ENCODE measurements around the gene PCSK2. TPM values are rescaled to one million over a fixed set of nuclear protein-coding genes. Genes with fewer than 3 reads are reported as not detected.

Gene PCSK2
- total RNA-seq, 1 donor from 2014 or later, result 0.74 TPM

DNA sequence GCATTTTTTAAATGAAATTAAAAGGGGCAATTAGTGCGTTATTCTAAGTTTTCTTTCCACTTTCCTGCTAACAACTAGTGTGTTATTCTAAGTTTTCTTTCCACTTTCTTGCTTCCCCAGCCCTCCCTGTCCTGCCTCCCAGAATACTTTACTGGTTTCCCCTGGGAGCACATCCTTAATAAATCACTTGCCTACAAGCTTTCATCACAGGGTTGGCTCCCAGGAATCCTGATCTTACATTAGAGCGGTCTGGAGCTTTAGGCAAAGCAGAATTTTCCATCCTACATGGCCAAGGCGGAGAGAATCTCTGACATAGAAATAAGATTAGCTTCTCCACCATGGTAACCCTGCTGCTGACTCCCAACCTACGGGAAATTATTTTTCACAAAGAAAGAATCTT lies 154.0 kb downstream of the PCSK2 start:
- Histone ChIP-seq H3K9me3 (replicated peaks) (no peaks in the 10 kb centered on the region), H3K4me3 (no peak overlapping the region), H3K4me1 (no peaks in the 10 kb centered on the region), H3K27ac (replicated peaks) (no peak overlapping the region), H3K27me3 (ENCODE audit: low read depth) (peaks cover 4% of the 10 kb centered on the region), H3K36me3 (no peaks in the 10 kb centered on the region)
- intact Hi-C loops (cut with micrococcal nuclease), result no loop called here
- no peak for DNase-seq
- TF ChIP-seq, protein P1, sequence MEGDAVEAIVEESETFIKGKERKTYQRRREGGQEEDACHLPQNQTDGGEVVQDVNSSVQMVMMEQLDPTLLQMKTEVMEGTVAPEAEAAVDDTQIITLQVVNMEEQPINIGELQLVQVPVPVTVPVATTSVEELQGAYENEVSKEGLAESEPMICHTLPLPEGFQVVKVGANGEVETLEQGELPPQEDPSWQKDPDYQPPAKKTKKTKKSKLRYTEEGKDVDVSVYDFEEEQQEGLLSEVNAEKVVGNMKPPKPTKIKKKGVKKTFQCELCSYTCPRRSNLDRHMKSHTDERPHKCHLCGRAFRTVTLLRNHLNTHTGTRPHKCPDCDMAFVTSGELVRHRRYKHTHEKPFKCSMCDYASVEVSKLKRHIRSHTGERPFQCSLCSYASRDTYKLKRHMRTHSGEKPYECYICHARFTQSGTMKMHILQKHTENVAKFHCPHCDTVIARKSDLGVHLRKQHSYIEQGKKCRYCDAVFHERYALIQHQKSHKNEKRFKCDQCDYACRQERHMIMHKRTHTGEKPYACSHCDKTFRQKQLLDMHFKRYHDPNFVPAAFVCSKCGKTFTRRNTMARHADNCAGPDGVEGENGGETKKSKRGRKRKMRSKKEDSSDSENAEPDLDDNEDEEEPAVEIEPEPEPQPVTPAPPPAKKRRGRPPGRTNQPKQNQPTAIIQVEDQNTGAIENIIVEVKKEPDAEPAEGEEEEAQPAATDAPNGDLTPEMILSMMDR (IDR thresholded peaks at IDR 0.05; ENCODE audit: borderline replicate concordance), result no peak

DNA sequence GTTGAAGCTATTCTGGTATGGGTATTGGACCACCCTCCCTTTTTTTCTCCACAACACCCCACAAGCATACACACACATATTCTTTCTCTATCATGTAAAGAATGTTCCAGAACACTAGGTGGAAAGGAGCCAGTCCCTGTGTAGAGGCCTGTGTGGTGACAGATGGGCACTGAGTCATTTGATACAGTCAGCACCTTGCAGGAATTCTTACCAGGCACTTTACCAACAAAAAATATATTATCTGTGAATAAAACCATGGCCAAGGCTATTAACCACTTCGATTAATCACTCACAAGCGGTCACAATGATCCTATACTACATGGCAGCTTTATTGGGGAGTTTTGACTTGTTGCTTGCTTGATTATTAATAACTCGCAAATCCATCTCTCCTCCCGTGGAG lies 154.9 kb downstream of the PCSK2 start:
- Histone ChIP-seq H3K9me3 (replicated peaks) (no peaks in the 10 kb centered on the region), H3K27ac (replicated peaks) (no peak overlapping the region), H3K4me3 (no peak overlapping the region), H3K4me1 (no peaks in the 10 kb centered on the region), H3K27me3 (ENCODE audit: low read depth) (peaks cover 4% of the 10 kb centered on the region), H3K36me3 (no peaks in the 10 kb centered on the region)
- DNase-seq, result no peak
- TF ChIP-seq, protein P1 (IDR thresholded peaks at IDR 0.05; ENCODE audit: borderline replicate concordance), result no peak
- intact Hi-C loops (cut with micrococcal nuclease), result no loop called here

DNA sequence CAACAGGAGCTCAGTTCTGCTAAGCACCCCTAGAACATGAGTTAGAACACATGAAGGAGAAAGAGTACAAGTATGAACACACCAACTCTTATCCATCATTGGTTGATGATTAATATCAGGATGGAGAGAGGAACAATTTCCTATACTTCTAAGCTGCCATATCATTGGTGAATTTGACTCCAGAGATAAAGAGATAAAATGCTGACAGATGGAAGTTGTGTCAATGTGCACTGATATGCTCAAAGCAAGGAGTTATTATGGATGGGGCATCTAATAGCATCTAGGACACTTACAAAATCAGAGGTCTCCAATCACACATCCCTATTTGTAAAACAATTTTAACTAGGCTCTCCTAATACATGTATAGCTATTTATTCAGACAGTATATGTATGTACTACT lies 159.0 kb downstream of the PCSK2 start:
- TF ChIP-seq, protein P1 (IDR thresholded peaks at IDR 0.05; ENCODE audit: borderline replicate concordance), result no peak
- Histone ChIP-seq H3K4me1 (no peaks in the 10 kb centered on the region), H3K27me3 (ENCODE audit: low read depth) (peaks cover 4% of the 10 kb centered on the region), H3K27ac (replicated peaks) (no peak overlapping the region), H3K4me3 (no peak overlapping the region), H3K36me3 (no peaks in the 10 kb centered on the region), H3K9me3 (replicated peaks) (no peaks in the 10 kb centered on the region)
- intact Hi-C loops (cut with micrococcal nuclease), result no loop called here
- no peak for DNase-seq

DNA sequence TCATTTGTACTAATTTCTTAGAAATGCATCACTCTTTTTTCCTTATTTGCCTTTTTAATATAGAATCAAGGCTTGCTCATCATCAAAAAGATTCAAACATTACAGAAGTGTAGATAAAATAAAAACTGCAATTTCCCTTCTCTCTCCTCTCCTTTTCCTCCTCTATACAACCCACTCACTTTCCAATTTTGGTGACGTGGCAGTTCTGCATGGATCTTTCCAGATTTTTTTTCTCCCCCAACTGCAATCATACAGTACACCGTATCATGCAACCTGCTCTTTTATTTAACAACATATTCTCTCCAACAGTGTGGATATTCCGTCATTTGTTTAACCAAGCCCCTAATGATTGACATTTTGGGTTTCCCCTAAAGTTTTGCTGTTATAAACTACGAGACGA lies 163.8 kb downstream of the PCSK2 start:
- Histone ChIP-seq H3K9me3 (replicated peaks) (no peaks in the 10 kb centered on the region), H3K36me3 (no peaks in the 10 kb centered on the region), H3K27ac (replicated peaks) (no peak overlapping the region), H3K4me1 (no peaks in the 10 kb centered on the region), H3K27me3 (ENCODE audit: low read depth) (no peaks in the 10 kb centered on the region), H3K4me3 (no peak overlapping the region)
- TF ChIP-seq, protein P1 (IDR thresholded peaks at IDR 0.05; ENCODE audit: borderline replicate concordance), result no peak
- intact Hi-C loops (cut with micrococcal nuclease), result no loop called here
- DNase-seq, result no peak

DNA sequence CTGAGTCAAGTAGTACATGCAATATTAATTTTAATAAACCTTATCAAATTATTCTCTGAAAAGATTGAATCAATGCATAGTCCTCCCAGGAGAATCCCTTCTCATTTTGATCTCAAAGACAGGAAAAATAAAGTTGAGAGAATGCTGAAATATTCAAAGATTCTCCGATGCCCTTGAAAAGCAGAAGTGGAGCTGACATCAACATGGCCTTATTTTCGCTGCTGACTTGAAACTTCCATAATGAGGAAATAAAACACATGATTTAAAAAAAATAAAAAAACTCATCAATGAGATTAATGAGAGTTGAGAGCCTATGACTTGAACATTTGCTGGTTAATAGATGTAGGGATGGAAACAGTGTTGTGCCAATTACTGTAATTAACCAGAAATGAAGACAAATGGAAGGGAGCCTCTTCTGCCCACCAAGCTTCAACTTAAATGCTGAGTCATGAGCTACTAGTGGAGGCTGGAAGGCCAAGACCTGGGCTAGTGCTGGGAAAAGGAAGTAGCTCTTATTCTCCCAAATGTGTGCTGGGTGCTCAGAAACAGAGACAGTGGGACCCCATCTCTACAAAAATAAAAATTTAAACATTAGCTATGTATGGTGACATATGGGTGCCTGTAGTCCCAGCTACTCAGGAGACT lies 164.4 kb downstream of the PCSK2 start:
- Histone ChIP-seq H3K4me1 (no peaks in the 10 kb centered on the region), H3K9me3 (replicated peaks) (no peaks in the 10 kb centered on the region), H3K27me3 (ENCODE audit: low read depth) (no peaks in the 10 kb centered on the region), H3K36me3 (no peaks in the 10 kb centered on the region), H3K27ac (replicated peaks) (no peak overlapping the region), H3K4me3 (no peak overlapping the region)
- DNase-seq, result no peak
- TF ChIP-seq, protein P1 (IDR thresholded peaks at IDR 0.05; ENCODE audit: borderline replicate concordance), result no peak
- intact Hi-C loops (cut with micrococcal nuclease), result no loop called here
